GM21367 (cell line): Measurements from ENCODE around the gene GRM4.

Experiments
- ATAC-seq: cut with Tn5 transposase; IDR thresholded peaks from one replicate; pipeline ENCODE4 v1.9.1; 2021; ENCODE audit not compliant: unreplicated experiment

Gene GRM4

GRCh38 chr6:34086558-34086957 lies 59.3 kb downstream of the GRM4 start:
- ATAC-seq, result no peak

DNA sequence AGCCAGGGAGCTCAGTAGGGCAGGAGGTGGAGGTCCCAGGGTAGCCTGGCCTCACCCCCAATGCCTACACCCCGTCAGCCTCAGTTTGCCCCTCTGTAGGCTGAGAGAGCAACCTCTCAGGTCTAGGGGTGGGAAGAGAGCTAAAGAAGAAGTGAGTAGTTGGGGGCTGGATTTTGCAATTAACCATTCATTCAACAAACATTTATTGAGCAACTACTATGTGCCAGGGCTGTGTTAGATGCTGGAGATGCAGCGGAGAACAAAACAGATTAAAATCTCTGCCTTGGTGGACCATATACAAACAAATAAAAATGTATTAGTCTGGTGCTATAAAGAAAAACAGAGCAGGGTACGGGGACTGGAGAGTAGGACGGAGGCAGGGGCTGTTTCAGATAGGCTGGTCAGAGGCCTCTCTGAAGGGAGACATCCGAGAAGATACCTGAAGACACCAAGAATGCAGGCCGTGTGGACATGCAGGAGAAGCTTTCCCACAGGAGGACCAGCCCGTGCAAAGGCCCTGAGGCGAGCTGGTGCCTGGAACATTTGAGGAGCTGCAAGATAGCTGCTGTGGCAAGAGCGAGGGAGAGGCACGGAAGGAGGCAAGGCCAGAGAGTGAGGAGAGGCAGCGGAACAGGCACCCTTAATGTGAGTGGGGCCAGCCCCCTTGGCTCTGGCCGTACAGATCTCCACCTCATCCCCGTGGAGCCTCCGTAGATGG lies 60.3 kb downstream of the GRM4 start:
- ATAC-seq, result no peak

GRCh38 chr6:34084591-34085290 lies 61.1 kb downstream of the GRM4 start:
- ATAC-seq, result no peak

DNA sequence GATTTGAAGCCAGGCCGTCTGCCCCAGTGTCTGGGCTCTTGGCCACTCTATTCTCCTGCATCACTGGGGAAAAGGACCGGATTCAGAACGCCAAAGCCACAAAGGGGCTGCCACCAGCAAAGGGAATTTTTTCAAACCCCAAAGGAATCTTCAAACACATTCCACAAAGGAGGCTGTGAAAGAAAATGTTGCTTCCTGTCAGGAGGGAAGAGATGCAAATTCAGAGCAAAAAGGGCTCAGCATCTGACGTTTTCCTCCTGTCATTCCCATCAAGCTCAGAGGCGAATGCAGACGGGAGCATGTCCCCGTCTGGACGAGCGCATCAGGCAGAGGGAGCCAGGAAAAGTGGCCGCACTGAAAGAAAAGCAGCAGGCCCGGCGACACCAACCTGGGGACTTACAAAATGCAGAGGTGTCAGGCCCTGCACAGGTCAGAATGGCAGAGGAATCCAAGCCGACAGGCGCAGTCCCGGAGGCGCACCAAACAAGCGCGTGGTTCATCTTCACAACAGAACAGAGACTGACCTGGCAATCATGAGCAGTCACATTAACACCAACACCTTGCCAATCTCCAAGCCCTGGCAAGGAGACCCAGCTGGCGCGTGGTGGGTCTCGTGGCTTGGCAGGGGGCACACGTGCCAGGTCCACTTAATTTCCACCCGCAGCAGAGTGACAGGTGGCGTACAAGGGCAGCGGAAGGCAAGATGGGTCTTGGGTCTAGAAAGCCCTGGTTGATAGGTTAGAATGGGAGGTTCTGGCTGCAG lies 62.8 kb downstream of the GRM4 start:
- ATAC-seq, result no peak

DNA sequence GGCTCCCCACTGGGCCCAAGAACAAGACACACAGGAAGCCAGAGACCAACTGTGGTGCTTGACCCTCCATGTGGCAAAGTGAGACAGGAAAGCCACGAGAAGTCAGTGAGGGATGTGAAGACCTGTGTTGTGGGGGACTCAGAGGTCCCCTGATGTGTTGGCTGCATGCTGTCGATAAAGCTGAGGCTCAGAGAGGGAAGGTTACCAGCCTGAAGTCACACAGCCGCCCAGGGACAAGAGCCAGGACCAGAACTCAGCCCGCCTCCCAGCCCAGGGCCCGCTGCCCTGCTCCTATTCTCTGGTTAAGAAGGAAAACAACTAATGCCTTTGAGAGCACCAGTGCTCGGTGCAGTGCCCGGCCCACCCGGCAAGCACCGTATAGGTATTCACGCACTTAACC lies 63.5 kb downstream of the GRM4 start:
- ATAC-seq, result no peak

GRCh38 chr6:34080357-34080756 lies 65.5 kb downstream of the GRM4 start:
- no peak for ATAC-seq

DNA sequence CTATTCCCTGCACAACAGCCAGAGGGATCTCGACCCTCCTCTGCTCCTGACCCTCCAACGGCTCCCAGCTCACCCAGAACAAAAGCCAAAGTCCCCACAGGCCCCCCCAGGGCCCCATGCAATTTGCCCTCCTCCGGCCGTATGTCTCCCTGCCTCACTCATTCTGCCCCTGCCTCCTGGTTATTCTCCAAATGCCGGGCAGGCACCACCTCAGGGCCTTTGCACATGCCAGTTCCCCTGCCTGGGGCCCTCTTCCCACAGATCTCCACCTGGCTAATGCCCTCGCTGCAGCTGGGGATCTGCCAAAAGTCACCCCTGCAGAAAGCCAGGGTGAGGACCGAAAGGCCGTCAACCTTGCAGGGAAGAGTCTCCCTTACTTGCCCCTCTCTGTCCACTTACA lies 66.0 kb downstream of the GRM4 start:
- no peak for ATAC-seq

DNA sequence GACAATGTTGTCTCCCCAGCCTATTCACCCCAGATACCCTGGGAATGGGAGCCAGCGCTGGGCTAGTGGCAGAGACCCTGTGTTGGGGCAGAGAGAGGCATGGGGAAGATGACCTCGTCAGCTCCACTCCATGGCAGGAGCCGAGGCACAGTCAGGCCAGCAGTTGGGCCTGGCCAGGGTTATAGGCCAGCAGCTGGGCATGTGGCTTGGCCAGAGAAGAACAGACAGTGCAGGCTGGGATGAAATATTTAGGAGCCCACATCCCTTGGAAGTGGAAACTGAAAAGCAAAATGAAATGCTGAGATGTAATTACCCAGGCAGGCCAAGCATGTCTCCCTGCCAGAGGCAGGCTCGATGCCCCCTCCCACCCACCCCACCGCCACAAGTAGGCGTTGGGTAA lies 70.0 kb downstream of the GRM4 start:
- ATAC-seq, result no peak

- no peak for ATAC-seq
These were observed 71.7 kb downstream of the GRM4 start for GRCh38 chr6:34074064-34074742.

DNA sequence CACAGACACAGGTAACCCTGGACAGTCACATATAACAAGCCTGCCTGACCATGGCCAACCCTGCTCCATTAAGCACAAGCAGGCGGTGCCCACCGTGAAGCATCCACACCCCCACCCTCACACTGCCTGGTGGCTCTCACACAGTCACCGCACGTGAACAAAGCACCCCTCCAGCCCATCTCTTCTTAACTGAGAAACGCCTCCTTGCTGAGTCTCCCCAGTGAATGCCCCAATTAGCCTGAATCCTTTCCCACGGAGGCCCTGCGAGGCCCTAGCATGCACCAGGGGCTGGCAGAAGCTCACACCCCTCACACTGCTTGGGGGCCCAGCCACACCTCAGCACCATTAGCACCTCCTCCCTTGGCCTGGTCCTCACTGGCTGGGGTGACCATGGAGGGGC lies 72.3 kb downstream of the GRM4 start:
- ATAC-seq, result no peak

GRCh38 chr6:34072727-34073126 lies 73.2 kb downstream of the GRM4 start:
- ATAC-seq, result no peak

DNA sequence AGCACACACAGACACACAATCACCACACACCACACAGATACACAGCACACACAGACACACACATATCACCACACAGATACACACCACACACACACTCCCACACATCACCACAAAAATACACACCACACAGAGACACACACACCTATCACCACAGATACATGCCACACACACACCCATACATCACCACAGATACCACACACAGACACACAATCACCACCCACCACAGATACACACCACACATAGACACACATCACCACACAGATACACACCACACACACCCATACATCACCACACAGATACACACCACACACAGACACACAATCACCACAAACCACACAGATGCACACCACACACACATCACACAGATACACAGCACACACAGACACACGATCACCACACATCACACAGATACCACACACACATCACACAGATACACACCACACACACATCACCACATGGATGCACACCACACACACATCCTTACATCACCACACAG lies 74.0 kb downstream of the GRM4 start:
- no peak for ATAC-seq

GRCh38 chr6:34071136-34071883 lies 74.6 kb downstream of the GRM4 start:
- no peak for ATAC-seq

DNA sequence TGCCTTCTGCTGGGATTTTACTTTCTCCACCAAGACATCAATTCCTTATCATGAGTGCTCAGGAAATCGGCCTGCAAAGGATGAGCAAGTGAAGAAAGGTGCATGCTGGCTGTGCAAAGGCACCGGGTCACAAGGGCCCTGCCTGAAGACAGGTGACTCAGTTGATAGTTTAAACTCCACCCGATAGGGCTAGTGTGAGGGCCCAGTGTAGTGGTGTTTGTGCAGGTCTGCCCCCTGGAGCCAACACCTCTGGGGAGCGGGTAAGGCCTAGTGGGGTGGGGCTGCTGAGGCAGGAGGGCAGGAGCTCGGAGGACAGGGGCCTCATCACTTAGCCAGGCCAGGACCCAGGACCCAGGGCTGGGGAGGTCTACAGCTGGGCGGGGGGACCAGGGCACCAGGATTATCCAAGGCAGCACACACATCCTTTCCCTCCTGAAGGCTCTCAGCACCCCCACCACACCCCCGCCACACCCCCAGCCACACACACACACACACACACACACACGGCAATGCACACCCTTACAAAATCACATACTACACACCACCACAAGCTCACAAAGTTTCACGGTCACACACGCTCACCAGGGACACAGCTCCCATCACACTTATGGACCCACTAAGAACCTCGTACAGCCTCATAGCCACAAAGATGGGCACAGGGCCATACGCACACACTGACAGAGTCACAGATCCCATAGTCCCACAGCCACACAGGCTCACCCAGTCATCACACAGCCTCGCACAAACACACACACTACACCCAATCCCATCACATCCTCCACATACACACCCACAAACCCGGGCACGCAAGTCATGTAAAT lies 75.4 kb downstream of the GRM4 start:
- no peak for ATAC-seq

GRCh38 chr6:34068462-34069044 lies 77.3 kb downstream of the GRM4 start:
- no peak for ATAC-seq

DNA sequence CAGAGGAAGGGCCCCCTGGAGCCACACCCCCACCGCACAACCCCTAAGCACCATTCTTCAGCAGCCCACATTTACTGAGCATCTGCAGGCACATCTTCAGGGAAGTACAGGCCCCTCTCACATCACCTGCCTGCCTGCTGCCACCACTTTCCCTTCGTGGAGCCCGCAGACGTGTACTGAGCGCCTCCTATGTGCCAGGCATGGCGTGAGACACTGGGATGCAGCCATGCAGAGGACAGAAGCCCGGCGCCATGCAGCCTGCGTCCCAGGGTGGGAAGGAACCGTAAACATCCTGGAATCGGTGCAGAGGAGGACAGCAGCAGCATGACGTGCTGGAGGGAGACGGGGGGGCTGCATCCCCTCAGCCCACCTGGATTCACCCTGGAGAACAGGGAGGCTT lies 78.1 kb downstream of the GRM4 start:
- ATAC-seq, result no peak

DNA sequence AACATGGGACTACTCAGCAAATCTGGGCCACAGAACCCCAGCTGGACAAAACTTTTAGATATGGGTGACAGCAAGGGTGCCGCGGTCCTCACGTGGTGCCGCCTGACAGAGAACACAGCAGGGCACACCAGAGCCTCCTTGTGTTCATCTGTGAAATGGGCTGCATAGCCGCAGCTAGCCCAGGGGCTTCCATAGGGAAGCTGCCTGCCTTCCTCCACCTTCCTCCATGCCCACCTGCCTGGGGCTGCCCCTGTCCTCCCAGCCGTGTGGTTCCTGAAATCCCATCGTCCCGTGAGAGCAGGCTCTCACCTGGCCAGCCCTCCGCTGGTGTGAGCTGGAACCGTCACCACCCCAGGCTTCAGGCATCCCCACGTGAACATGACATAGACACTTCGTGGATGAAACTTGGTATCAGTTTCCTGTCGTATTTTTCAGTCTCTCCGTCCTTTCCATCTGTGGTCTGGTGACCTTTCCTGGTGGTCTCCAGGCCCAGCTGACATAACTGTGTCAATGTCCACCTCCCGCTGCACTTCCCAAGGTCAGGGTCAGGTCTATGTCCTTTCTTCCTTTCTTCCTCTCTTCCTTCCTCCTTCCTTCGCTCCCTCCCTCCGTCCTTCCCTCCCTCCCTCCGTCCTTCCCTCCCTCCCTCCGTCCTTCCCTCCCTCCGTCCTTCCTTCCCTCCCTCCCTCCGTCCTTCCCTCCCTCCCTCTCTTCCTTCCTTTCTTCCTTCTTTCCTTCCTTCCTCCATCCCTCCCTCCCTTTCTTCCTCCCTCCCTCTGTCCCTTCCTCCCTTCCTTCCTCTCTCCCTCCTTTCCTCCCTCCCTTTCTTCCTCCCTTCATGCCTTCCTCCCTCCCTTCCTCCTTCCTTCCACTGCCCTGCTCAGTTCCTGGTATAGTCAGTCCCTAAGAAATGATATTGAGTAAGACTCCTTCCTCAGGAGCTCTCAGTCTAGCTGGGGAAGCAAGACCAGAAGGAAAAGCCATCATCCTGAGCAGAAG lies 78.8 kb downstream of the GRM4 start:
- no peak for ATAC-seq

DNA sequence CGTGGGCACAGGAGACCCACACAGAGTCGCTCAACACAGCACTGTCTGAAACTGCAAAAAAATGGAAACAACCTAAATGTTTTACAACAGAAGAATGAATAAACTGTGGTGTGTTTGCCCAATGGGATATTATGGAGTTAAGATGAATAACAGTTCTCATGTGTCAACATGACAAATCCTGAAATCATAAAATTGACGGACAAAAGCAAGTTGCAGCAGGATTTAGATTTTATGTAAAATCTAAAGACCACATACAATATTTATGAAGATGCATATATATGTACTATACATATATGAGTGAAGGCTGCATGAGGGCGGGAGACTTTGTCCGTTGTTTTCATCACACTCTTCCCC lies 79.7 kb downstream of the GRM4 start:
- ATAC-seq, result no peak
